Measurements from ENCODE around the gene CHMP2B. TPM values are rescaled to one million over a fixed set of nuclear protein-coding genes. Genes with fewer than 3 reads are reported as not detected.

Gene CHMP2B
- total and polyA plus RNA-seq, 5 donors from 2014 or later: 35.4 to 66.9 (median 48.4) TPM

- Histone ChIP-seq H3K36me3 (ENCODE audit: control insufficient read depth, insufficient read depth, low read length) (no peaks in the 10 kb centered on the region), H3K27me3 (ENCODE audit: control insufficient read depth, insufficient read depth, low read length) (peaks cover 5% of the 10 kb centered on the region), H3K9me3 (ENCODE audit: control insufficient read depth in 2 of 2, low read length in 2 of 2) (no peaks in the 10 kb centered on the region), H3K27ac (ENCODE audit: insufficient read depth, low read length, poor library complexity, severe bottlenecking) (no peak overlapping the region), H3K4me1 (ENCODE audit: control insufficient read depth, insufficient read depth, low read length, poor library complexity, severe bottlenecking) (no peaks in the 10 kb centered on the region), H3K4me3 (ENCODE audit: low read depth, low read length) (no peak overlapping the region)
- DNase-seq: no peak
- no peak for ATAC-seq (ENCODE audit: low read depth in 2 of 2)
- Mint-ChIP-seq H3K4me1 (no peaks in the 10 kb centered on the region), H3K27ac (no peak overlapping the region), H3K27me3 (peaks cover 1% of the 10 kb centered on the region), H3K4me3 (no peak overlapping the region), H3K36me3 (no peaks in the 10 kb centered on the region), H3K9me3 (peaks cover 0 to 5% (median 2%) of the 10 kb centered on the region in 7 donors)
Measured at GRCh38 chr3:87197531-87197930, 29.6 kb upstream of the CHMP2B start.

GRCh38 chr3:87198774-87199173 is 28.3 kb upstream of the CHMP2B start:
- Mint-ChIP-seq H3K27ac (no peak overlapping the region), H3K4me1 (no peaks in the 10 kb centered on the region), H3K9me3 (peaks cover 0 to 5% (median 2%) of the 10 kb centered on the region in 7 donors), H3K36me3 (no peaks in the 10 kb centered on the region), H3K27me3 (peaks cover 5% of the 10 kb centered on the region), H3K4me3 (no peak overlapping the region)
- DNase-seq: no peak
- no peaks in the 10 kb centered on the region for H3K36me3 ChIP-seq (ENCODE audit: control insufficient read depth, insufficient read depth, low read length)
- H3K4me1 ChIP-seq (ENCODE audit: control insufficient read depth, insufficient read depth, low read length, poor library complexity, severe bottlenecking): no peaks in the 10 kb centered on the region
- no peaks in the 10 kb centered on the region for H3K9me3 ChIP-seq (ENCODE audit: control insufficient read depth in 2 of 2, low read length in 2 of 2)
- no peak overlapping the region for H3K4me3 ChIP-seq (ENCODE audit: low read depth, low read length)
- H3K27me3 ChIP-seq (ENCODE audit: control insufficient read depth, insufficient read depth, low read length): peaks cover 3% of the 10 kb centered on the region
- H3K27ac ChIP-seq (ENCODE audit: insufficient read depth, low read length, poor library complexity, severe bottlenecking): no peak overlapping the region
- no peak for ATAC-seq (ENCODE audit: low read depth in 2 of 2)

GRCh38 chr3:87199628-87200027 is 27.5 kb upstream of the CHMP2B start:
- Mint-ChIP-seq H3K4me3 (no peak overlapping the region), H3K27ac (no peak overlapping the region), H3K4me1 (no peaks in the 10 kb centered on the region), H3K36me3 (no peaks in the 10 kb centered on the region), H3K27me3 (peaks cover 10% of the 10 kb centered on the region), H3K9me3 (peaks cover 0 to 5% (median 2%) of the 10 kb centered on the region in 7 donors)
- Histone ChIP-seq H3K27ac (ENCODE audit: insufficient read depth, low read length, poor library complexity, severe bottlenecking) (no peak overlapping the region), H3K4me1 (ENCODE audit: control insufficient read depth, insufficient read depth, low read length, poor library complexity, severe bottlenecking) (no peaks in the 10 kb centered on the region), H3K4me3 (ENCODE audit: low read depth, low read length) (no peak overlapping the region), H3K36me3 (ENCODE audit: control insufficient read depth, insufficient read depth, low read length) (no peaks in the 10 kb centered on the region), H3K27me3 (ENCODE audit: control insufficient read depth, insufficient read depth, low read length) (peaks cover 3% of the 10 kb centered on the region), H3K9me3 (ENCODE audit: control insufficient read depth in 2 of 2, low read length in 2 of 2) (no peaks in the 10 kb centered on the region)
- DNase-seq (no peak), ATAC-seq (ENCODE audit: low read depth in 2 of 2) (no peak)

GRCh38 chr3:87200060-87200647 is 27.0 kb upstream of the CHMP2B start:
- Mint-ChIP-seq H3K4me3 (no peak overlapping the region), H3K4me1 (no peaks in the 10 kb centered on the region), H3K9me3 (peaks cover 0 to 5% (median 2%) of the 10 kb centered on the region in 7 donors), H3K27me3 (peaks cover 15% of the 10 kb centered on the region), H3K27ac (no peak overlapping the region), H3K36me3 (no peaks in the 10 kb centered on the region)
- Histone ChIP-seq H3K4me1 (ENCODE audit: control insufficient read depth, insufficient read depth, low read length, poor library complexity, severe bottlenecking) (no peaks in the 10 kb centered on the region), H3K9me3 (ENCODE audit: control insufficient read depth in 2 of 2, low read length in 2 of 2) (no peaks in the 10 kb centered on the region), H3K4me3 (ENCODE audit: low read depth, low read length) (no peak overlapping the region), H3K27me3 (ENCODE audit: control insufficient read depth, insufficient read depth, low read length) (peaks cover 3% of the 10 kb centered on the region), H3K36me3 (ENCODE audit: control insufficient read depth, insufficient read depth, low read length) (no peaks in the 10 kb centered on the region), H3K27ac (ENCODE audit: insufficient read depth, low read length, poor library complexity, severe bottlenecking) (no peak overlapping the region)
- no peak for ATAC-seq (ENCODE audit: low read depth in 2 of 2)
- DNase-seq: no peak

GRCh38 chr3:87201727-87202126 is 25.4 kb upstream of the CHMP2B start:
- DNase-seq (no peak), ATAC-seq (ENCODE audit: low read depth in 2 of 2) (no peak)
- Mint-ChIP-seq H3K36me3 (no peaks in the 10 kb centered on the region), H3K9me3 (peaks cover 0 to 4% (median 0%) of the 10 kb centered on the region in 7 donors), H3K4me1 (no peaks in the 10 kb centered on the region), H3K4me3 (no peak overlapping the region), H3K27me3 (peaks cover 18% of the 10 kb centered on the region), H3K27ac (no peak overlapping the region)
- Histone ChIP-seq H3K4me1 (ENCODE audit: control insufficient read depth, insufficient read depth, low read length, poor library complexity, severe bottlenecking) (no peaks in the 10 kb centered on the region), H3K9me3 (ENCODE audit: control insufficient read depth in 2 of 2, low read length in 2 of 2) (no peaks in the 10 kb centered on the region), H3K27me3 (ENCODE audit: control insufficient read depth, insufficient read depth, low read length) (peaks cover 3% of the 10 kb centered on the region), H3K27ac (ENCODE audit: insufficient read depth, low read length, poor library complexity, severe bottlenecking) (no peak overlapping the region), H3K4me3 (ENCODE audit: low read depth, low read length) (no peak overlapping the region), H3K36me3 (ENCODE audit: control insufficient read depth, insufficient read depth, low read length) (no peaks in the 10 kb centered on the region)

- H3K9me3 Mint-ChIP-seq: peaks cover 0 to 2% (median 0%) of the 10 kb centered on the region in 7 donors
- no peaks in the 10 kb centered on the region for H3K4me1 Mint-ChIP-seq
- Histone ChIP-seq H3K36me3 (ENCODE audit: control insufficient read depth, insufficient read depth, low read length) (no peaks in the 10 kb centered on the region), H3K4me1 (ENCODE audit: control insufficient read depth, insufficient read depth, low read length, poor library complexity, severe bottlenecking) (no peaks in the 10 kb centered on the region), H3K27ac (ENCODE audit: insufficient read depth, low read length, poor library complexity, severe bottlenecking) (no peak overlapping the region), H3K27me3 (ENCODE audit: control insufficient read depth, insufficient read depth, low read length) (peaks cover 3% of the 10 kb centered on the region), H3K4me3 (ENCODE audit: low read depth, low read length) (no peak overlapping the region), H3K9me3 (ENCODE audit: control insufficient read depth in 2 of 2, low read length in 2 of 2) (no peaks in the 10 kb centered on the region)
- no peaks in the 10 kb centered on the region for H3K36me3 Mint-ChIP-seq
- ATAC-seq (ENCODE audit: low read depth in 2 of 2): no peak
- no peak for DNase-seq
- H3K27ac Mint-ChIP-seq: no peak overlapping the region
- H3K4me3 Mint-ChIP-seq: no peak overlapping the region
- H3K27me3 Mint-ChIP-seq: peaks cover 18% of the 10 kb centered on the region
Measured at GRCh38 chr3:87203809-87204208, 23.3 kb upstream of the CHMP2B start.

GRCh38 chr3:87206070-87206469 is 21.0 kb upstream of the CHMP2B start:
- peaks cover 3% of the 10 kb centered on the region for H3K27me3 ChIP-seq (ENCODE audit: control insufficient read depth, insufficient read depth, low read length)
- H3K4me3 ChIP-seq (ENCODE audit: low read depth, low read length): no peak overlapping the region
- no peak overlapping the region for H3K27ac Mint-ChIP-seq
- H3K9me3 ChIP-seq (ENCODE audit: control insufficient read depth in 2 of 2, low read length in 2 of 2): no peaks in the 10 kb centered on the region
- ATAC-seq (ENCODE audit: low read depth in 2 of 2): no peak
- no peaks in the 10 kb centered on the region for H3K36me3 ChIP-seq (ENCODE audit: control insufficient read depth, insufficient read depth, low read length)
- H3K36me3 Mint-ChIP-seq: no peaks in the 10 kb centered on the region
- H3K4me1 ChIP-seq (ENCODE audit: control insufficient read depth, insufficient read depth, low read length, poor library complexity, severe bottlenecking): no peaks in the 10 kb centered on the region
- peaks cover 18% of the 10 kb centered on the region for H3K27me3 Mint-ChIP-seq
- no peak overlapping the region for H3K4me3 Mint-ChIP-seq
- DNase-seq: no peak
- H3K27ac ChIP-seq (ENCODE audit: insufficient read depth, low read length, poor library complexity, severe bottlenecking): no peak overlapping the region
- H3K4me1 Mint-ChIP-seq: no peaks in the 10 kb centered on the region
- peaks cover 0 to 2% (median 0%) of the 10 kb centered on the region in 7 donors for H3K9me3 Mint-ChIP-seq

- Histone ChIP-seq H3K27me3 (ENCODE audit: control insufficient read depth, insufficient read depth, low read length) (peaks cover 3% of the 10 kb centered on the region), H3K9me3 (ENCODE audit: control insufficient read depth in 2 of 2, low read length in 2 of 2) (no peaks in the 10 kb centered on the region), H3K4me1 (ENCODE audit: control insufficient read depth, insufficient read depth, low read length, poor library complexity, severe bottlenecking) (no peaks in the 10 kb centered on the region), H3K27ac (ENCODE audit: insufficient read depth, low read length, poor library complexity, severe bottlenecking) (no peak overlapping the region), H3K4me3 (ENCODE audit: low read depth, low read length) (no peak overlapping the region), H3K36me3 (ENCODE audit: control insufficient read depth, insufficient read depth, low read length) (no peaks in the 10 kb centered on the region)
- Mint-ChIP-seq H3K9me3 (peaks cover 0 to 2% (median 0%) of the 10 kb centered on the region in 7 donors), H3K27ac (no peak overlapping the region), H3K4me3 (no peak overlapping the region), H3K4me1 (no peaks in the 10 kb centered on the region), H3K36me3 (no peaks in the 10 kb centered on the region), H3K27me3 (peaks cover 18% of the 10 kb centered on the region)
- ATAC-seq (ENCODE audit: low read depth in 2 of 2) (no peak), DNase-seq (no peak)
Measured at GRCh38 chr3:87206635-87207034, 20.5 kb upstream of the CHMP2B start.
